Muscle layer of colon (tissue), 2 donors: ENCODE data around the gene COL26A1.
"Not testable (repeated sequence)": the region's sequence is repeated elsewhere in the genome, so short reads cannot be mapped to it uniquely, and the experiment has no call there.

ENCODE experiments used
- H3K27ac ChIP-seq: one replicate; pipeline ENCODE4 v1.7.0; 2013; ENCODE audit warnings: low read depth, mild to moderate bottlenecking, low read length, moderate library complexity
- H3K27me3 ChIP-seq, 2 donors: one replicate each; pipeline ENCODE4 v1.7.0; 2013; ENCODE audit warnings: low read length in 2 of 2, mild to moderate bottlenecking in 2 of 2; ENCODE audit not compliant: insufficient read depth in 2 of 2, control insufficient read depth in 1 of 2
- H3K36me3 ChIP-seq: one replicate; pipeline ENCODE4 v1.7.0; 2013; ENCODE audit warnings: mild to moderate bottlenecking, low read length; ENCODE audit not compliant: insufficient read depth
- H3K4me1 ChIP-seq: one replicate; pipeline ENCODE4 v1.7.0; 2013; ENCODE audit warnings: mild to moderate bottlenecking, low read length; ENCODE audit not compliant: insufficient read depth
- H3K4me3 ChIP-seq, 2 donors: one replicate each; pipeline ENCODE4 v1.7.0; 2013; ENCODE audit warnings: low read length in 2 of 2, low read depth in 1 of 2, mild to moderate bottlenecking in 1 of 2, moderate library complexity in 1 of 2
- H3K9ac ChIP-seq: one replicate; pipeline ENCODE4 v1.7.0; 2013; ENCODE audit warnings: low read length
- H3K9me3 ChIP-seq: one replicate; pipeline ENCODE4 v1.7.0; 2013; ENCODE audit warnings: mild to moderate bottlenecking, low read length
- donor health status: abdominal sarcoma.
- donor health status: Adenocarcinoma of cecum.

Gene COL26A1

DNA sequence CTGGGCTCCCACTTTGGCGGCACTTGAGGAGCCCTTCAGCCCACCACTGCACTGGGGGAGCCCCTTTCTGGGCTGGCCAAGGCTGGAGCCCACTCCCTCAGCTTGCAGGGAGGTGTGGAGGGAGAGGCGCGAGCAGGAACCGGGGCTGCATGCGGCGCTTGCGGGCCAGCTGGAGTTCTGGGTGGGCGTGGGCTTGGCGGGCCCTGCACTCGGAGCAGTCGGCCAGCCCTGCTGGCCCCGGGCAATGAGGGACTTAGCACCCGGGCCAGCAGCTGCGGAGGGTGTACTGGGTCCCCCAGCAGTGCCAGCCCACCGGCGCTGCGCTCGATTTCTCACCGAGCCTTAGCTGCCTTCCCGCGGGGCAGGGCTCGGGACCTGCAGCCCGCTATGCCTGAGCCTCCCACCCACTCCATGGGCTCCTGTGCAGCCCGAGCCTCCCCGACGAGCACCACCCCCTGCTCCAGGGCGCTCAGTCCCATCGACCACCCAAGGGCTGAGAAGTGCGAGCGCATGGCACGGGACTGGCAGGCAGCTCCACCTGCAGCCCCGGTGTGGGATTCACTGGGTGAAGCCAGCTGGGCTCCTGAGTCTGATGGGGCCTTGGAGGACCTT, 14.1 kb upstream of the COL26A1 start:
- H3K9me3 ChIP-seq, H3K36me3 ChIP-seq, H3K4me3 ChIP-seq, H3K9ac ChIP-seq, H3K4me1 ChIP-seq, H3K27ac ChIP-seq, H3K27me3 ChIP-seq: not testable (repeated sequence)

- H3K36me3 ChIP-seq, H3K27ac ChIP-seq, H3K4me1 ChIP-seq, H3K4me3 ChIP-seq, H3K9ac ChIP-seq, H3K9me3 ChIP-seq, H3K27me3 ChIP-seq: not testable (repeated sequence)
These were observed 13.4 kb upstream of the COL26A1 start for GRCh38 chr7:101349300-101349699.

GRCh38 chr7:101352920-101353308, 9.8 kb upstream of the COL26A1 start:
- H3K27me3 ChIP-seq, result no peaks in the 10 kb centered on the region
- H3K4me3 ChIP-seq, result no peak overlapping the region
- no peak overlapping the region for H3K27ac ChIP-seq
- H3K9me3 ChIP-seq, result no peaks in the 10 kb centered on the region
- H3K9ac ChIP-seq, result no peak overlapping the region
- H3K36me3 ChIP-seq, result no peaks in the 10 kb centered on the region
- no peaks in the 10 kb centered on the region for H3K4me1 ChIP-seq

GRCh38 chr7:101357433-101357832, 5.2 kb upstream of the COL26A1 start:
- H3K9ac ChIP-seq, result no peak overlapping the region
- no peaks in the 10 kb centered on the region for H3K9me3 ChIP-seq
- H3K27me3 ChIP-seq, result no peaks in the 10 kb centered on the region
- H3K4me1 ChIP-seq, result no peaks in the 10 kb centered on the region
- H3K4me3 ChIP-seq, result no peak overlapping the region
- no peaks in the 10 kb centered on the region for H3K36me3 ChIP-seq
- no peak overlapping the region for H3K27ac ChIP-seq

- Histone ChIP-seq H3K9me3 (no peaks in the 10 kb centered on the region), H3K9ac (no peak overlapping the region), H3K27ac (no peak overlapping the region), H3K36me3 (no peaks in the 10 kb centered on the region), H3K4me3 (peak overlapping the region; percentile 41 to 58), H3K4me1 (no peaks in the 10 kb centered on the region), H3K27me3 (peaks cover 14 to 27% of the 10 kb centered on the region in 2 donors)
These were observed 590 bp downstream of the COL26A1 start for GRCh38 chr7:101363196-101363733.

DNA sequence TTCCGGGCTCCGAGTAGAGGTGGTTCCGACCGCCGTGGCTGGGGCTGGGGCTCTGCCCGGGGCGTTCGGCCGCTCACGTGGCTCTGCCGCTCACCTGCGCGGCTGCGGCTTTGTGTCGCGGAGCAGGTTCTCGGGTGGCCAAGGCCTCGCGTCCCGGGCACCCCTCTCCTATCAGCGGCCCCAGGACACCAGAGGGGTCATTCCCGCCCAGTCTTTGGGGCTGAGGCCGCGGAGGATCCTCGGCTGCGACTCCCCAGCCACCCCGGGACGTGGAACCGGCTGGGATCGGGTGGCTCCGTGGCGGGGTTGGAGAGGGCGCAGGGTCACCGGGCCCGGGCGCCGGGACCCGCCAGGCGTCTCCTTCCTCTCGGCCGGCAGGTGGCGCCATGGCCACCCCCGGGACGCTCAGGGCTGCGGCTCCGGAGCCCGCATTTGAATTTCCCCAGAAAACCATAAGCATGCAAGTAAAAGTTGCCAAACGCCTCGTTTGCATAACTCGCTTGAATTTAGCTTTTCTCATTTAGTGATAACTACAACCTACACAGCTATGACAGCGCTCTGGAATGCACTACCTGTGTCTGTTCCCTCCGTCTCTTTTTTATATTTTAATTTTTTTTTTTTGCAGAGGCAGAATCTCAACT, 1.2 kb downstream of the COL26A1 start:
- H3K36me3 ChIP-seq, result no peaks in the 10 kb centered on the region
- H3K27ac ChIP-seq, result no peak overlapping the region
- H3K27me3 ChIP-seq, result peaks cover 14 to 27% of the 10 kb centered on the region in 2 donors
- H3K9me3 ChIP-seq, result no peaks in the 10 kb centered on the region
- H3K4me3 ChIP-seq, result peak overlapping the region; percentile 41 to 58
- H3K9ac ChIP-seq, result no peak overlapping the region
- no peaks in the 10 kb centered on the region for H3K4me1 ChIP-seq

DNA sequence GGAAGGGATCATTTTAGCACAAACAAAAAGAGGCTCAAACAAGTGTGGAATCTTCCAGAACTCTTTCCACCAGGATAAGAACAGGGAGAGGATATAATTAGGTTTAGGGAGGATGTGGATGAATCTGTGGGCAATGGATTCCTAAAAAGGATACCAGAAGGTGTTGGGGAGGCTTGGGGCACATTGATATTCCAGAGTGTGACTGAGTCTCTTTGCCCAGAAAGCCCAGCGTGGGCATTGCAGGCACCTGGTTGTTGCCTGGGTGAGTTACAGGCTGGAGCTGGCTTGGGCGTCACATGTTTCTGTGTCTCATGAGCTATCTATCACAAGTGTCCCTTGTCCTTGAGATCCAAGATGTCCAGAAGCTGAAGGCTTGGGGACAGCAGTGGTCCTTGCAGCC, 3.3 kb downstream of the COL26A1 start:
- Histone ChIP-seq H3K27ac (no peak overlapping the region), H3K9ac (no peak overlapping the region), H3K9me3 (no peaks in the 10 kb centered on the region), H3K36me3 (no peaks in the 10 kb centered on the region), H3K27me3 (peaks cover 14 to 27% of the 10 kb centered on the region in 2 donors), H3K4me3 (no peak overlapping the region), H3K4me1 (no peaks in the 10 kb centered on the region)

DNA sequence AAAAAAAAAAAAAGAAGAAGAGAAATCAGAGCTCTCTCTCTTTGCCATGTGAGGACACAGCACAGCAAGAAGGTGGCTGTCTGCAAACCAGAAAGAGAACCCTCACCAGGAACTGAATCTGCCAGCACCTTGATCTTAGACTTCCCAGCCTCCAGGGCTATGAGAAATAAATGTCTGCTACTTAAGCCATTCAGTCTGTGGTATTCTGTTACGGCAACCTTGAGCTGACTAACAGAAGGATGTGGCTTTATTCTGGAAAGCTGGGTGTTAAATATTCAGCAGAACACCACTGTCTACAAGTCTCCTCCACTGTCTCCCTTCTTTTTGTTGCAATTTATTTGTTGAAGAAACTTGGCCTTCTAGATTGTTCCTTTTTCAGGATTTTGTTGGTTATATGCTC, 5.0 kb downstream of the COL26A1 start:
- Histone ChIP-seq H3K9me3 (no peaks in the 10 kb centered on the region), H3K4me1 (no peaks in the 10 kb centered on the region), H3K36me3 (no peaks in the 10 kb centered on the region), H3K4me3 (no peak overlapping the region), H3K27me3 (peaks cover 14 to 27% of the 10 kb centered on the region in 2 donors), H3K27ac (no peak overlapping the region), H3K9ac (no peak overlapping the region)

DNA sequence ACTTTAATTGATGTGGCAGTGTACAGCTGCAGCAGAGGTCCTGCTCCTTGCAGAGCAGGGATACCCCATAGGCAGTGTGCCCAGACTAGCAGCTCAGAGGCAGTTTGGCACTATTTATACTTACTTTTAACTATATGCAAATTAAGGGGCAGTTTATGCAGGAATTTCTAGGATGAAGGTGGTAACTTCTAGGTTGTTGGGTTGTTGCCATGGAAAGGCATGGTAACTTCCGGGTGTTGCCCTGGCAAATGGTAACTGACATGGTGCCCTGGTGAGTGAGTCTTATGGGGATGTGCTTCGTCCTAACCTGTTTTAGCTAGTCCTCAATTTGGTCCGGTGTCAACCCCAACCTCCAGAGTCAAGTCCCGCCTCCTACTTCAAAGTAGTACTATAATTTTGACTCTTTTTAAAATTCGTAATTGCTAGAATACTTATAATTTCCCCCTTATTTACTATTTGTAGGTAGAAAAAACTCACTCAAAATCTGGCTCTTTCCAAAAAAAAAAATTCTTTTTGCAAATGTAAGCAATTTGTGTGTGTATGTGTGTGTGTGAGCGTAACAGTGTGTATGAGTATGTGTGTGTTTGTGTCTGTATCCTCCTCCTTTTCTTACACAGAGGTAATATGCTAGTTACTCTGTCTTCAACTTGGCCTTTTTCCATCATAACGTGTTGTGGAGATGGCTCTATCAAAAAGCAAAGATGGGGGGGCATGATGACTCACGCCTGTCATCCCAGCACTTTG, 5.9 kb downstream of the COL26A1 start:
- Histone ChIP-seq H3K36me3 (no peaks in the 10 kb centered on the region), H3K9ac (no peak overlapping the region), H3K9me3 (no peaks in the 10 kb centered on the region), H3K4me1 (no peaks in the 10 kb centered on the region), H3K4me3 (no peak overlapping the region), H3K27ac (no peak overlapping the region), H3K27me3 (peaks cover 14 to 29% of the 10 kb centered on the region in 2 donors)

DNA sequence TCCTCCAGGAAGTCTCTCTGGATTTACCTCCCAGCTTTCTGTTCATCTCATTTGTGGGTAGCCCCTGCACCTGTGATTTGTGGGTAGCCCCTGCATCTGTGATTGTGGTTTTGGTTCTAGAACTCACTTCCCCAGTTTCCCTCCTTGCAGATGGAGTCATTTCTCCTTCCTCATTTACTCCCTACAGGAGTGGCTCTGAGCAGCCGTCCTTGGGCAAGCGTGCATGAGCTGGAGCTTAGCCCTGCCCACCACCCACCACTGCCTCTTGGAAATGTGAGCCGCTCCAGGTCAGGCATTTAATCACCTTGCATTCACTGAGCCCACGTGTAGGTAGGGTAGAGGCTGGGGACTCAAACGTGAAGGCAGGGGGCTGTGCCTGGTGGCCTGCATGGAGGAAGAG, 8.2 kb downstream of the COL26A1 start:
- no peaks in the 10 kb centered on the region for H3K36me3 ChIP-seq
- no peaks in the 10 kb centered on the region for H3K4me1 ChIP-seq
- no peaks in the 10 kb centered on the region for H3K9me3 ChIP-seq
- no peak overlapping the region for H3K9ac ChIP-seq
- no peak overlapping the region for H3K27ac ChIP-seq
- peaks cover 4 to 8% of the 10 kb centered on the region in 2 donors for H3K27me3 ChIP-seq
- no peak overlapping the region for H3K4me3 ChIP-seq

DNA sequence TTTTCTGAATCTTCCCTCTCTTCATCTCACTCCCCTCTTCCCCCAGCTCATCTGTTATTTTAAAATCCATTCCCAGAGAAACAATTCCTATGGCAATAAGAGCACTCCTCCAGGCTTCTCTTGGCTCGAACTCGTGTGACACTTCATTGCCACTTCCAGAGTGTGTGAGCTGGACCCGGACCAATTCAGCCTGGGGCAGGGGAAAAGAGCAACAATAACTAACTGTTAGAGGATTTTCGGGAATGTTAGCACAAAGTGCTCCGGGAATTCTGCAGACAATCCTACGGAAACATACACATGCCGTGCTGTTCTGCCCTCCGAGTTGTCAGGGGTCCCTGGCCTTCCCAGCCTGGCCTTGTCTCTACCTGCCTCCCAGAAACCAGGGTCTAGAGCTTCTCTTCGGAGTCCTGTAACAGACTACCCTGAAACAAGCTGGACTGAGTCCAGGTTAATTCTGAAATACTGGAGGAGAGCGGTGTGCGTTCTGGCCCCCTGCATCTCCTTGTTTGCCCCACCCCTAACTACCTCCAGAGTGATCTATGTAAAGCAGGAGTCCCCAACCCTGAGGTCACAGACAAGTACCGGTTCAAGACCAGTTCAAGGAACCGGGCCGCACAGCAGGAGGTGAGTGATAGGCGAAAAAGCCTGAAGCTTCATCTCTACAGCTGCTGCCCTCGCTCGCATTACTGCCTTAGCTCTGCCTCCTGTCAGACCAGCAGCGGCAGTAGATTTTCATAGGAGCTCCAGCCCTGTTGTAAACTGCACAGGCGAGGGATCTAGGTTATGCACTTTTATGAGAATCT, 11.3 kb downstream of the COL26A1 start:
- Histone ChIP-seq H3K4me1 (no peaks in the 10 kb centered on the region), H3K36me3 (no peaks in the 10 kb centered on the region), H3K4me3 (no peak overlapping the region), H3K9ac (no peak overlapping the region), H3K27ac (no peak overlapping the region), H3K9me3 (no peaks in the 10 kb centered on the region), H3K27me3 (peaks cover 0 to 5% of the 10 kb centered on the region in 2 donors)
